Astrocyte (in vitro differentiated cells and primary cell): ENCODE measurements around the gene TPPP2. TPM values are rescaled to one million over a fixed set of nuclear protein-coding genes. Genes with fewer than 3 reads are reported as not detected.

Source experiments
- DNase-seq: peaks from one replicate; pipeline ENCODE4 v3.0.0-alpha.2; 2010; ENCODE audit warnings: low read depth
- FAIRE-seq: peaks from 2 replicates; lab custom pipeline; 2011; peaks lifted over from hg19 to GRCh38; lab: Jason Lieb, UNC
- H2AFZ ChIP-seq: 2 replicates; pipeline ENCODE4 v1.6.0; 2012; ENCODE audit warnings: low read depth, low read length, inconsistent platforms
- H3K27ac ChIP-seq: 2 replicates; pipeline ENCODE4 v1.5.1; 2011; ENCODE audit warnings: low read depth, low read length, inconsistent platforms
- H3K27me3 ChIP-seq: 2 replicates; pipeline ENCODE4 v1.6.0; 2011; ENCODE audit warnings: low read length, inconsistent platforms; ENCODE audit not compliant: insufficient read depth
- H3K36me3 ChIP-seq: 2 replicates; pipeline ENCODE4 v1.5.1; 2011; ENCODE audit warnings: low read length, inconsistent platforms; ENCODE audit not compliant: insufficient read depth
- H3K4me1 ChIP-seq: 2 replicates; pipeline ENCODE4 v1.5.1; 2011; ENCODE audit warnings: low read length, inconsistent platforms; ENCODE audit not compliant: insufficient read depth
- H3K4me2 ChIP-seq: 2 replicates; pipeline ENCODE4 v1.6.0; 2012; ENCODE audit warnings: low read length, inconsistent platforms
- H3K4me3 ChIP-seq: 2 replicates; pipeline ENCODE4 v1.5.1; 2011; ENCODE audit warnings: low read depth, mild to moderate bottlenecking, low read length, inconsistent platforms; ENCODE audit not compliant: insufficient read depth
- H3K79me2 ChIP-seq: 2 replicates; pipeline ENCODE4 v1.6.0; 2012; ENCODE audit warnings: mild to moderate bottlenecking, low read length, inconsistent platforms; ENCODE audit not compliant: insufficient read depth
- H3K9ac ChIP-seq: 2 replicates; pipeline ENCODE4 v1.6.0; 2012; ENCODE audit warnings: mild to moderate bottlenecking, low read length, inconsistent platforms
- H3K9me3 ChIP-seq: 2 replicates; pipeline ENCODE4 v1.5.1; 2012; ENCODE audit warnings: low read depth, mild to moderate bottlenecking, low read length, inconsistent platforms; ENCODE audit not compliant: insufficient read depth
- H4K20me1 ChIP-seq: 2 replicates; pipeline ENCODE4 v1.6.0; 2012; ENCODE audit warnings: low read length, inconsistent platforms; ENCODE audit not compliant: insufficient read depth
- H3K27ac Mint-ChIP-seq: one replicate; pipeline ENCODE4 v1.8.0; 2021; ENCODE audit warnings: mild to moderate bottlenecking, mixed read lengths; ENCODE audit not compliant: unreplicated experiment
- H3K27me3 Mint-ChIP-seq: one replicate; pipeline ENCODE4 v1.8.0; 2021; ENCODE audit warnings: low read depth, mixed read lengths; ENCODE audit not compliant: unreplicated experiment
- H3K36me3 Mint-ChIP-seq: one replicate; pipeline ENCODE4 v1.8.0; 2021; ENCODE audit warnings: low read depth, mixed read lengths; ENCODE audit not compliant: unreplicated experiment
- H3K4me1 Mint-ChIP-seq: one replicate; pipeline ENCODE4 v1.8.0; 2021; ENCODE audit warnings: low read depth, mixed read lengths; ENCODE audit not compliant: unreplicated experiment
- H3K4me3 Mint-ChIP-seq: one replicate; pipeline ENCODE4 v1.8.0; 2021; ENCODE audit warnings: mild to moderate bottlenecking, moderate library complexity, mixed read lengths; ENCODE audit not compliant: unreplicated experiment
- H3K9me3 Mint-ChIP-seq: one replicate; pipeline ENCODE4 v1.8.0; 2021; ENCODE audit warnings: mild to moderate bottlenecking, mixed read lengths; ENCODE audit not compliant: unreplicated experiment
- CTCF ChIP-seq: IDR thresholded peaks from 2 replicates; pipeline ENCODE4 v1.5.1; 2011; ENCODE audit warnings: low read depth, mild to moderate bottlenecking, inconsistent platforms, low read length, moderate library complexity; ENCODE audit not compliant: insufficient read depth
- EZH2 ChIP-seq: IDR thresholded peaks from 2 replicates; pipeline ENCODE4 v1.6.1; 2012; ENCODE audit warnings: mild to moderate bottlenecking, low read length, inconsistent platforms; ENCODE audit not compliant: insufficient read depth
- microRNA-seq: library from miRNA; unstranded; fragments of <30 nt; microRNA quantifications from one replicate; pipeline ENCODE4 v1.2.0, GENCODE V29; 2020
- total RNA-seq: library from RNA; stranded (reverse); gene quantifications from 2 replicates; pipeline ENCODE4 v1.2.1, GENCODE V29; 2021

Gene TPPP2
- total RNA-seq, 1 donor from 2014 or later, result not detected

DNA sequence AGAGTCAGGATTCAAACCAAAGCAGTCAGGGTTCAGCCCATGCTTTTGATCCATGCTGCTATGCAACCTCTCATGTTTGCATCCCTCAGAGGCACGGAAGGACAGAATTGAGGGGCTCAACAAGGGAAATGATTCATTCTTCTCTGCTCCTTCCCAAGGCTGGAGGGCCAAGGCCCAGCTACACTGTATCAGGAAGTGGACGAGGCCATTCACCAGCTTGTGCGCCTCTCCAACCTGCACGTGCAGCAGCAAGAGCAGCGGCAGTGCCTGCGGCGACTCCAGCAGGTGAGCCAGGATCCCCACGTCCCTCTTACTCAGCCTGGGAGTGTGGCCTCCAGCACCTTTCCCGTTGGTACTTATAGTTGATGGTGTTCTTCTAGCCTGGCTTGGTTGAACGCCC is 48.7 kb downstream of the TPPP2 start:
- DNase-seq (no peak), FAIRE-seq (no peak)
- Mint-ChIP-seq H3K9me3 (no peaks in the 10 kb centered on the region), H3K27ac (no peak overlapping the region), H3K27me3 (no peaks in the 10 kb centered on the region), H3K36me3 (peaks cover 28% of the 10 kb centered on the region), H3K4me1 (peaks cover under 1% of the 10 kb centered on the region), H3K4me3 (no peak overlapping the region)
- no peak overlapping the region for H3K9ac ChIP-seq
- H3K4me1 ChIP-seq, result no peaks in the 10 kb centered on the region
- H3K27me3 ChIP-seq, result no peaks in the 10 kb centered on the region
- H2AFZ ChIP-seq, result no peak overlapping the region
- peaks cover 62% of the 10 kb centered on the region for H3K36me3 ChIP-seq
- no peaks in the 10 kb centered on the region for H3K9me3 ChIP-seq
- H3K27ac ChIP-seq, result no peak overlapping the region
- TF ChIP-seq CTCF (no peak), EZH2 (no peak)
- no peak overlapping the region for H3K4me2 ChIP-seq
- H3K4me3 ChIP-seq, result no peak overlapping the region
- peaks cover 69% of the 10 kb centered on the region for H4K20me1 ChIP-seq
- peaks cover 27% of the 10 kb centered on the region for H3K79me2 ChIP-seq

GRCh38 chr14:21081521-21082142 is 51.6 kb downstream of the TPPP2 start:
- DNase-seq, result no peak
- Histone ChIP-seq H3K27me3 (no peaks in the 10 kb centered on the region), H3K9ac (no peak overlapping the region), H3K4me2 (no peak overlapping the region), H3K27ac (no peak overlapping the region), H3K79me2 (no peaks in the 10 kb centered on the region), H3K4me3 (no peak overlapping the region), H3K36me3 (peaks cover 67% of the 10 kb centered on the region), H3K4me1 (peaks cover 13% of the 10 kb centered on the region), H3K9me3 (no peaks in the 10 kb centered on the region), H2AFZ (no peak overlapping the region), H4K20me1 (peaks cover 55% of the 10 kb centered on the region)
- Mint-ChIP-seq H3K9me3 (no peaks in the 10 kb centered on the region), H3K36me3 (peaks cover 34% of the 10 kb centered on the region), H3K4me1 (peaks cover 15% of the 10 kb centered on the region), H3K27ac (no peak overlapping the region), H3K27me3 (no peaks in the 10 kb centered on the region), H3K4me3 (no peak overlapping the region)
- FAIRE-seq, result no peak
- TF ChIP-seq EZH2, result no peak
- no peak for TF ChIP-seq CTCF

Small RNA genes lying within 50 kb of the gene (microRNA-seq; reads per million reads assigned to microRNA genes)
- gene MIR6717, result not detected

Other genes with a start within 250 kb of the TPPP2 start
- 0.29 TPM in 1 of 2 replicates, not detected in the other for gene RNASE6, start 248.9 kb upstream of the TPPP2 start, total RNA-seq
- 4.7 and 5.3 TPM in 2 replicates for gene RNASE1, start 227.4 kb upstream of the TPPP2 start, total RNA-seq
- not detected in 2 replicates for gene RNASE3, start 138.8 kb upstream of the TPPP2 start, total RNA-seq
- gene RNASE2, start 74.7 kb upstream of the TPPP2 start, total RNA-seq, result not detected in 2 replicates
- 45.1 and 49.0 TPM in 2 replicates for gene METTL17, start 40.2 kb upstream of the TPPP2 start, total RNA-seq
- 0.30 TPM in 1 of 2 replicates, not detected in the other for gene SLC39A2, start 30.9 kb upstream of the TPPP2 start, total RNA-seq
- 11.8 and 12.6 TPM in 2 replicates for gene NDRG2, start 5.2 kb upstream of the TPPP2 start, total RNA-seq
- not detected in 2 replicates for gene RNASE13, start 4.6 kb downstream of the TPPP2 start, total RNA-seq
- 0.19 TPM in 1 of 2 replicates, not detected in the other for gene RNASE7, start 12.1 kb downstream of the TPPP2 start, total RNA-seq
- not detected in 2 replicates for gene RNASE8, start 27.6 kb downstream of the TPPP2 start, total RNA-seq
- gene ARHGEF40, start 40.1 kb downstream of the TPPP2 start, total RNA-seq, result 99.9 and 129 TPM in 2 replicates
- 24.2 and 31.9 TPM in 2 replicates for gene ZNF219, start 68.4 kb downstream of the TPPP2 start, total RNA-seq
- gene TMEM253, start 70.8 kb downstream of the TPPP2 start, total RNA-seq, result 1.4 and 2.2 TPM in 2 replicates
- not detected in 2 replicates for gene OR5AU1, start 125.8 kb downstream of the TPPP2 start, total RNA-seq
- gene HNRNPC, start 239.2 kb downstream of the TPPP2 start, total RNA-seq, result 525 and 536 TPM in 2 replicates
- not detected in 2 replicates for gene RPGRIP1, start 249.9 kb downstream of the TPPP2 start, total RNA-seq